GM19193 (cell line): ENCODE measurements around the gene AP1S1.

Experiments
- POLR2A ChIP-seq: IDR thresholded peaks from 4 replicates; pipeline ENCODE4 v1.6.1; 2011; ENCODE audit not compliant: insufficient read depth, insufficient read length; ENCODE audit errors: extremely low read depth

Gene AP1S1

GRCh38 chr7:101137651-101138212, 16.5 kb upstream of the AP1S1 start:
- TF ChIP-seq POLR2A: no peak

- TF ChIP-seq POLR2A: peak; percentile 41
Observed at GRCh38 chr7:101138213-101138870, 15.9 kb upstream of the AP1S1 start.

- TF ChIP-seq POLR2A: no peak
Observed at GRCh38 chr7:101140339-101140699, 14.0 kb upstream of the AP1S1 start.

- no peak for TF ChIP-seq POLR2A
Observed at GRCh38 chr7:101140746-101141382, 13.4 kb upstream of the AP1S1 start.

GRCh38 chr7:101151908-101152651, 2.2 kb upstream of the AP1S1 start:
- TF ChIP-seq POLR2A: no peak

GRCh38 chr7:101154693-101155102, 422 bp downstream of the AP1S1 start:
- no peak for TF ChIP-seq POLR2A

- no peak for TF ChIP-seq POLR2A
Observed at GRCh38 chr7:101155303-101155702, 1.0 kb downstream of the AP1S1 start.

- no peak for TF ChIP-seq POLR2A
Observed at GRCh38 chr7:101156277-101156676, 2.0 kb downstream of the AP1S1 start.

GRCh38 chr7:101156866-101157589, 2.8 kb downstream of the AP1S1 start:
- TF ChIP-seq POLR2A: no peak

- TF ChIP-seq POLR2A: no peak
Observed at GRCh38 chr7:101159696-101160674, 5.7 kb downstream of the AP1S1 start.

- no peak for TF ChIP-seq POLR2A
Observed at GRCh38 chr7:101160910-101161309, 6.6 kb downstream of the AP1S1 start.

- no peak for TF ChIP-seq POLR2A
Observed at GRCh38 chr7:101161692-101162471, 7.6 kb downstream of the AP1S1 start.
